ENCODE measurements around the gene ARHGEF38.

Gene ARHGEF38

DNA sequence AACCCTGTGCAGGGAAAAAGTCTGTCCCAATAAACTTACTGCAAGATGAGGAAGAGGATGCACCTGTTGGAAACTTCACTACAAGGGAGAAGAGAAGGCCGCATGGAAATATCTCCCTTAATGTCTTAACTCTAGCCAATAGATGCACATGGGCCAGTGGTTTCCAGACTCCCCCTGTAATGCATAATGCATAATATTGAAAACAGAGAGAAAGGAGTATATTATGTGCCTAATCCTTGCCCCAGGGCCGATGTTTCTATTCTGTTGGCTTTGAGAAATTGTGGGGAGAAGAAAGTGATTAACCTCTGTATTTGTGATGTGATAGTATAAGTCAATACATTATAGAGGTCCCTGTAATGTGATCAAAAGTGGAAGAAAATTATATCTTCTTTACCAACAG lies 118.9 kb downstream of the ARHGEF38 start:
- TF ChIP-seq ZNF311 (tag by site-specific recombination; IDR thresholded peaks at IDR 0.05; ENCODE audit: borderline replicate concordance) (no peak), ZNF148 (tag by site-specific recombination; IDR thresholded peaks at IDR 0.05; ENCODE audit: borderline replicate concordance) (no peak), ZNF223 (tag by site-specific recombination; IDR thresholded peaks at IDR 0.05) (no peak), GLI4 (tag by site-specific recombination; IDR thresholded peaks at IDR 0.05) (no peak), ZNF664 (tag by site-specific recombination; IDR thresholded peaks at IDR 0.05) (no peak), ZNF37A (tag by site-specific recombination; IDR thresholded peaks at IDR 0.05) (no peak), PBX3 (CRISPR knock-in tag; IDR thresholded peaks at IDR 0.05) (no peak), KLF16 (tag by site-specific recombination; IDR thresholded peaks at IDR 0.05) (no peak), ZNF280C (tag by site-specific recombination; IDR thresholded peaks at IDR 0.05) (no peak), KLF10 (tag by site-specific recombination; IDR thresholded peaks at IDR 0.05) (no peak), ZNF521 (tag by site-specific recombination; IDR thresholded peaks at IDR 0.05) (no peak), GLI2 (tag by site-specific recombination; IDR thresholded peaks at IDR 0.05; ENCODE audit: borderline replicate concordance, low read depth) (no peak), ZNF513 (tag by site-specific recombination; IDR thresholded peaks at IDR 0.05) (no peak), ZNF138 (tag by site-specific recombination; IDR thresholded peaks at IDR 0.05; ENCODE audit: borderline replicate concordance) (no peak), ZNF19 (tag by site-specific recombination; IDR thresholded peaks at IDR 0.05; ENCODE audit: low read depth) (no peak)
- TF ChIP-seq, protein P1, sequence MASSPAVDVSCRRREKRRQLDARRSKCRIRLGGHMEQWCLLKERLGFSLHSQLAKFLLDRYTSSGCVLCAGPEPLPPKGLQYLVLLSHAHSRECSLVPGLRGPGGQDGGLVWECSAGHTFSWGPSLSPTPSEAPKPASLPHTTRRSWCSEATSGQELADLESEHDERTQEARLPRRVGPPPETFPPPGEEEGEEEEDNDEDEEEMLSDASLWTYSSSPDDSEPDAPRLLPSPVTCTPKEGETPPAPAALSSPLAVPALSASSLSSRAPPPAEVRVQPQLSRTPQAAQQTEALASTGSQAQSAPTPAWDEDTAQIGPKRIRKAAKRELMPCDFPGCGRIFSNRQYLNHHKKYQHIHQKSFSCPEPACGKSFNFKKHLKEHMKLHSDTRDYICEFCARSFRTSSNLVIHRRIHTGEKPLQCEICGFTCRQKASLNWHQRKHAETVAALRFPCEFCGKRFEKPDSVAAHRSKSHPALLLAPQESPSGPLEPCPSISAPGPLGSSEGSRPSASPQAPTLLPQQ (tag by site-specific recombination; IDR thresholded peaks at IDR 0.05), result no peak
- TF ChIP-seq, protein P2, sequence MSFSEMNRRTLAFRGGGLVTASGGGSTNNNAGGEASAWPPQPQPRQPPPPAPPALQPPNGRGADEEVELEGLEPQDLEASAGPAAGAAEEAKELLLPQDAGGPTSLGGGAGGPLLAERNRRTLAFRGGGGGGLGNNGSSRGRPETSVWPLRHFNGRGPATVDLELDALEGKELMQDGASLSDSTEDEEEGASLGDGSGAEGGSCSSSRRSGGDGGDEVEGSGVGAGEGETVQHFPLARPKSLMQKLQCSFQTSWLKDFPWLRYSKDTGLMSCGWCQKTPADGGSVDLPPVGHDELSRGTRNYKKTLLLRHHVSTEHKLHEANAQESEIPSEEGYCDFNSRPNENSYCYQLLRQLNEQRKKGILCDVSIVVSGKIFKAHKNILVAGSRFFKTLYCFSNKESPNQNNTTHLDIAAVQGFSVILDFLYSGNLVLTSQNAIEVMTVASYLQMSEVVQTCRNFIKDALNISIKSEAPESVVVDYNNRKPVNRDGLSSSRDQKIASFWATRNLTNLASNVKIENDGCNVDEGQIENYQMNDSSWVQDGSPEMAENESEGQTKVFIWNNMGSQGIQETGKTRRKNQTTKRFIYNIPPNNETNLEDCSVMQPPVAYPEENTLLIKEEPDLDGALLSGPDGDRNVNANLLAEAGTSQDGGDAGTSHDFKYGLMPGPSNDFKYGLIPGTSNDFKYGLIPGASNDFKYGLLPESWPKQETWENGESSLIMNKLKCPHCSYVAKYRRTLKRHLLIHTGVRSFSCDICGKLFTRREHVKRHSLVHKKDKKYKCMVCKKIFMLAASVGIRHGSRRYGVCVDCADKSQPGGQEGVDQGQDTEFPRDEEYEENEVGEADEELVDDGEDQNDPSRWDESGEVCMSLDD (tag by site-specific recombination; IDR thresholded peaks at IDR 0.05), result no peak
- H3K4me3 ChIP-seq (ENCODE audit: low read depth, low read length), result no peak overlapping the region
- no peaks in the 10 kb centered on the region for H3K4me1 ChIP-seq (ENCODE audit: control insufficient read depth, insufficient read depth, low read length)
- no peaks in the 10 kb centered on the region for H3K36me3 ChIP-seq (ENCODE audit: control insufficient read depth in 2 of 2, insufficient read depth in 1 of 2, low read length in 2 of 2)
- no peak overlapping the region for H3K27ac ChIP-seq (ENCODE audit: extremely low read depth, low read depth, low read length)
- ChIA-PET CTCF (no interaction called here), POLR2A (no interaction called here)
- no peaks in the 10 kb centered on the region for H3K9me3 ChIP-seq (ENCODE audit: control insufficient read depth, insufficient read depth, low read depth, low read length)

Data from HEK293 (cell line).